NT2/D1 (cell line): ENCODE data around the gene OSBPL10.

ENCODE experiments used
- YY1 ChIP-seq: IDR thresholded peaks from 2 replicates; pipeline ENCODE4 v1.6.1; 2011; ENCODE audit not compliant: insufficient read length, insufficient read depth
- ZNF274 ChIP-seq: IDR thresholded peaks from 2 replicates; pipeline ENCODE4 v1.6.1; 2011; ENCODE audit warnings: mild to moderate bottlenecking, low read depth, low read length

DNA sequence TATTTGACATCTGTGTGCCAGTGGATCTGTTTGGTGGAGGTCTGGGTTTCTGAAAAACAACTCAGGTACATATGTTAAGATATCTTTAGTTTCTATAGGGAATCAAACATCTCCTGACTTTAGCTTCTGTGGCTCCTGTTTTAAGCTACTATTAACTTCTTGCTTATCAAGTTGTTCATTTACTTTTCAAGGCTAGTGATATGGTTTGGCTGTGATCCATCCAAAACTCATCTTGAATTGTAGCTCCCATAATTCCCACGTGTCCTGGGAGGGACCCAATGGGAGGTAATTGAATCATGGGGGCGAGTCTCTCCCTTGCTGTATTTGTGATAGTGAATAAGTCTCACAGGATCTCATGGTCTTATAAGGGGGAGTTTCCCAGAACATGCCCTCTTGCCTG, 41.9 kb upstream of the OSBPL10 start:
- no peak for TF ChIP-seq ZNF274
- no peak for TF ChIP-seq YY1
